Measurements from ENCODE around the gene KCNE4.

KCNE4 gene

GRCh38 chr2:223051693-223052289, at the start of gene KCNE4:
Gene KCNE4 (plus strand): TSS chr2:223052190. CDS start chr2:223052831, 641 bp downstream.
- DNase-seq: no peak

DNA sequence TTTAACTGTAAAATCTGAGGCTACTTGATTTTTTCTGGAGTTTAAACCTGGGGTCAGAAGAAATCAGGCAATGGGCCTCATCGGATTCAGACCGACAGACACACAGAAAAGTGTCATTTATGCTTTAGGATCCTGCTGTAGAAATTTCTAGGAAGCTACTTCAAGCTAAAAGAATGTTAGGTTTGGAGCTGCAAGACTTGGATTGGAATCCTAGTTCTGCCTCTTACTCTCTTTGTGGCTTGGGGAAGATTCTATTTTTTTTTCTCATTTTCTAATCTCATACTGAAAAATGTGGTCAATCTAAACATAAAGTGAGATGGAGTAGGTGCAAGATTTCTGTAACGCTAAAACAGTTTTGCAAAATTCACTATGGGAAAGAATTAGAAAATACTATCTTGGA, 48.8 kb upstream of the KCNE4 start:
- no peak for DNase-seq

- DNase-seq: no peak
Observed at GRCh38 chr2:223005496-223005895, 46.5 kb upstream of the KCNE4 start.

DNA sequence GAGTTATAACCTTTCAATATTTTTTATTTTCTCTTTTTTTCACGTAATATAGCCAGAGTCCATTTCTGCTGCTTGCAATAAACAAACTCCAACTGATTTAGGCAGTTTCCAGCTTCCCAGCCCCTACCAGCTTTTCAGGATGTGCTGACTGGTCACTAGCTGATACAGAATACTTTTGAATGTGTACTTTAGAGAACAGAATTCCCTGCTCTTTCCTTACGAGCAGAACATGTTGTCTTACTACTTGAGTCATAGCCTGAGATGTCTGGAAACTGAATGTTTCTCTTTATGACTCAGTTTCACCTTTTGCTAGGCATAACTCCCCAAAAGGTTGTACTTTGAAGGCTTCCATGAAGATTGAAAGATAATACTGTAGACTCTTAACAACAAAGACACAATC, 44.5 kb upstream of the KCNE4 start:
- DNase-seq: no peak

GRCh38 chr2:223008162-223008561, 43.8 kb upstream of the KCNE4 start:
- no peak for DNase-seq

DNA sequence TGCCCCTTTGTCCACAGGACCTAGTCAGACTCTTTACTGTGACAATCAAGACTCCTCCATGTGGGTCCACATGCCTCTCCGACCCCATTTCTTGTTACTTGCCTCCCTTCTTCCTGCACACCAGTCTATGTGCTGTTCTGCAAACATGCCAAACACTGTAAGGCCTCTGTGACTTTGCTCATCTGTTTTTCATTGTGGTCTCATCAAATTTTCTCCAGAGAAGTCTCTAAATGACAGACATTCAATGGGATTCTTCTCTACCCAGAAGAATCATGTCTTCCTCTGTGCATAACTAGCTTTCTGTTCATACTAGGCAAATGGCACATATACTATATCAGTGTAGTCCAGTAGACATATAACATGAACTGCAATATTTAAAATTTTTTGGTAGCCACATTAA, 43.0 kb upstream of the KCNE4 start:
- DNase-seq: no peak

DNA sequence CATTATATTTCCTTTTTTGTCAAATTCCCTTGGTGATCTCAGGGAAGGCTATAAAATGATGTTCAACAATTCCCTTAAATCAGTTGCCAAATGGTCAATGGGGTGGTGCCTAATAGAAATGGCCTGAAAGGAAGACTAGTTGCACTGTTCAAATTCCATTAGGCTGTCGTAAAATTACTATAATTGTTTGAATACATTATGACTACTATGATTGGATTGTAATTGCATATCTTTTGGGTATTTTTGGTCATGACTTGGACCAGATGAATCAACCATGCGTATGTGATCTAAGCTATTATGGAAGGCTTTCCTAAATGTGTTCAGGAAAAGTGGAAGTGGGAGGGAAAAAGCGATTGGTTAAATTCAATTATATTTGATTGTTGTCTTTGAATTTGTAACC, 41.3 kb upstream of the KCNE4 start:
- DNase-seq: no peak

- no peak for DNase-seq
Observed at GRCh38 chr2:223012291-223012690, 39.7 kb upstream of the KCNE4 start.

DNA sequence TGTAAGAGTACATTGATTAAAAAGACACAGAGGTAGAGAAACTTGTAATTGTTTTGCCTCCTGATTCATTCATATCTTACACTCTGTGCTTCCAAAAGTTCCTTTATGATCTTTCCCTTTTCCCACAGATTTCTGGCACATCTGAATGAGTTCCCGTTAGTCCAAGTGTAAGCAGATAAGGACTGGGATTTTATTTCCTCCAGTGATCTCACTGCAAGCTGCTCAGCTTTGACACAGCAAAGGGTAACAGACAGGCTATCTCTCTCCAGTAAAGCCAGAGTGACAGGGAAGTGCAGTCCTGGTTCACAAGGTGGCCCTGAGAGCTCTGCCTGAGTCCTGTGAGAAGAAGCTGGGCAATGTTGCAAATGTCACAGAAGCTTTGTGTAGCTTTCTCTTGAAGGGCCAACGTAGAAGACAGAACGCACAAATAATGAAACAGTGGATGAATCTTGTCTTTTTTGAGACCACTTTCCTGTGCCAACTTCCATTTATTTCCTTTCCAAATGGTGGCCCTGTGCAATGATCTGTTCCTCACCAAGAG, 32.5 kb upstream of the KCNE4 start:
- no peak for DNase-seq

- DNase-seq: no peak
Observed at GRCh38 chr2:223019987-223020717, 31.8 kb upstream of the KCNE4 start.

DNA sequence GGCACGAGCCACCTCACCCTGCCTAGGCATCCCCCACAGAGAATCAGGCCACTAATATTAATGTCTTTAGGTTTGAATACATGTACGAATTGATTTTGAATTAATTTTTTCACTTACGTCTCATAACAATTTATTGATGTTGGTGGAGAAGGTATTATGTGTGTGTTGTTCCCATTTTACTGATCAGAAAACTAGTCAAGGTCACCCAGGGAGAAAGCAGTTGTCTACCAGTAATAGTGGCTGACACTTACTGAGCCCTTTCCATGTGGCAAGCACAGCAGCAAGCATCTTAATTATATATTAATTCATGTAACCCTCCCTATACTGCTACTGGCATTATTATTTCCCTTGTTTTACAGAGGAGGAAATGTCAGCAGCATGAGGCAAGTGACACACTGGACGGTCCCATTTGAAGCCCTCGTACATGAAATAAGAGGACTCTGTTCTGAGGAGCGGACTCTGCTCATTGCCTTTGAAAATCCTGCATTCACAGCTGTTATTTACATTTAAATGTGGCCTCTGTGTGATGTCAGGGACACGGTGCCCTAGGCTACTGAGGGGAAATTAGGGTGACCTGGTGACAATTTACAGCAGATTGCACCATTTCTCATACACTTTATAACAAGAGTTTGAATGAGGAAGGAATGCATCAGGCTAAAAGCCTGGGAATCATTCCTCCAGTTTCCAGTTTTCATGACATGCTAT, 30.9 kb upstream of the KCNE4 start:
- DNase-seq: no peak

DNA sequence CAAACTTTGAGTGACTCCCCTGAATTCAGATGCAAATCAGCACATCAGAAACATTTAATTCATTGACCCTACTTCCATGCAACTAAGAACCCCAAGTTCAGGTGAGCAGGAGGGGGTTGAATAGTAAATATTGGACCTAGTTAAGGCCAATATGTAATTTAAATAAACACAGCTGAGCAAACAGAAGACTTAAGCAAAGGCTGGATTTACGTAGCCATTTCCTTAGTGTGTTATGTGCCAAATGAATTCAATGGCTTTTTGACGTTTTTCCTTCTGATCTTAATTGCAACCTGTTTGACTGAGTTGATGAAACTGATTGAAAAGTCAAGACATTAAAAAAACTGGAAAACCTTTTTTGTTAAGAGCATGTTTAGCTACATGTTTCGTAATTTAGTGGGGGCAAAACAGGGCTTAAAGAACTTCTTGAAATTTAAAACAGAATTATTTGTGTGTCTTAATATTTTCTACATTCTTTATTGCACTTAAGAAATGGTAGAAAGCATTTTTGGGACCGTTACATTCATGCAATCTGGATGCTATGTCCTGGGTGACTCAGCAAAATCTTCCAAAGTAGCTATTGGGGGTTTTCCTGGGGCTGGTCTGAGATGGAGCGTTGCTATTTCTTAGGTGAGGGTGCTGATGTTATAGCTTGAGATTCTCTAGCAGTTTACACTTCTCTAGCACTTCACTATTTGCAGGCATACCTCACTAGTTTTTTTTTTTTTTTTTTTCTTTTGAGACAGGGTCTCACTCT, 25.5 kb upstream of the KCNE4 start:
- no peak for DNase-seq

GRCh38 chr2:223027442-223027841, 24.5 kb upstream of the KCNE4 start:
- no peak for DNase-seq

- no peak for DNase-seq
Observed at GRCh38 chr2:223029287-223029686, 22.7 kb upstream of the KCNE4 start.

GRCh38 chr2:223032187-223033142, 19.5 kb upstream of the KCNE4 start:
- no peak for DNase-seq

DNA sequence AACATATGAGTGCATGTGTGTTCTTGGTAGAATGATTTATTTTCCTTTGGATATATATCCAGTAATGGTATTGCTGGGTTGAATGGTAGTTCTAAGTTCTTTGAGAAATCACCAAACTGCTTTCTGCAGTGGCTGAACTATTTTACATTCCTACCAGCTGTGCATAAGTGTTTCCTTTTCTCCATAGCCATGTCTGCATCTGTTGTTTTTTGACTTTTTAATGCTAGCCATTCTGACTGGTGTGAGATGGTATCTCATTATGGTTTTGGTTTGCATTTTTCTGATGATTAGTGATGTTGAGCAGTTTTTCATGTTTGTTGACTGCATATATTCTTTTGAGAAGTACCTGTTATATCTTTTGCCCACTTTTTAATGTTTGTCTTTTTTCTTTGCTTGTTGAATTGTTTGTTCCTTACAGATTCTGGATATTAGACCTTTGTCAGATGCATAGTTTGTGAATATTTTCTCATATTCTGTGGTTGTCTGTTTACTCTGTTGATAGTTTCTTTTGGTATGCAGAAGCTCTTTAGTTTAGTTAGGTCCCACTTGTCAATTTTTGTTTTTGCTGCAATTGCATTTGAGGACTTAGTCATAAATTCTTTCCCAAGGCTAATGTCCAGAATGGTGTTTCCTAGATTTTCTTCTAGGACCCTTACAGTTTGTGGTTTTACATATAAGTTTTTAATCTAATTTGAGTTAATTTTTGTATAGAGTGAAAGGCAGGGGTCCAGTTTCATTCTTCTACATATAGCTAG, 17.6 kb upstream of the KCNE4 start:
- DNase-seq: no peak

DNA sequence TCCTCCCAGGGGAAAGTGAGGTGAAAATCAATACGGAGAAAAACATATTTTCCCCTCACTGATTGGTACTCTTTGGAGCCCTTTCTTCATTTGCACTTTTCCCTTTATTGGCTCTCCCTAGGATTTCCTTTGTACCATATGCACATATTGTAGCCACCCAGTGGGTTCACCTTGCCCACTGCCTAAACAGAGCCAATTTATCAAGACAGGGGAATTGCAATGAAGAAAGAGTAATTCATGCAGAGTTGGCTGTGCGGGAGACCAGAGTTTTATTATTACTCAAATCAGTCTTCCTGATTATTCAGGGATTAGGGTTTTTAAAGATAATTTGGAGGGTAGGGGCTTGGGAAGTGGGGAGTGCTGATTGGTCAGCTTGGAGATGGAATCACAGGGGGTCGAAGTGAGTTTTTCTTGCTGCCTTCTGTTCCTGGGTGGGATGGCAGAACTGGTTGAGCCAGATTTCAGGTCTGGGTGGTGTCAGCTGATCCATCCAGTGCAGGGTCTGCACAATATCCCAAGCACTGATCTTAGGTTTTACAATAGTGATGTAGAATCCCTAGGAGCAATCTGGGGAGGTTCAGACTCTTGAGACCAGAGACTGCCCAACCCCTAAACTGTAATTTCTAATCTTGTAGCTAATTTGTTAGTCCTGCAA, 15.1 kb upstream of the KCNE4 start:
- DNase-seq: no peak

DNA sequence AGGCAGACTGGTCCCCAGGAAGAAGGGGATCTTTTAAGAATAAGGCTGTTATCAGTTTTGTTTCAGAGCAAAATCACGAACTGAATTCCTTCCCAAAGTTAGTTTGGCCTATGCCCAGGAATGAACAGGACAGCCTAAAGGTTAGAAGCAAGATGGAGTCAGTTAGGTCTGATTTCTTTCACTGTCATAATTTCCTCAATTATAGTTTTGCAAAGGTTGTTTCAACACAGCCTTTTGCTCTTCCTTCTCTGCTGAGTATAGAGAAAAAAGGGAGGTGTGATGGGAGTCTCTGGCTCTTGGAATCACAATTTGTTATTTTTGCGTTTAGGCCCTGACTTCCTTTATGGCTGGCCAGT, 14.6 kb upstream of the KCNE4 start:
- no peak for DNase-seq

DNA sequence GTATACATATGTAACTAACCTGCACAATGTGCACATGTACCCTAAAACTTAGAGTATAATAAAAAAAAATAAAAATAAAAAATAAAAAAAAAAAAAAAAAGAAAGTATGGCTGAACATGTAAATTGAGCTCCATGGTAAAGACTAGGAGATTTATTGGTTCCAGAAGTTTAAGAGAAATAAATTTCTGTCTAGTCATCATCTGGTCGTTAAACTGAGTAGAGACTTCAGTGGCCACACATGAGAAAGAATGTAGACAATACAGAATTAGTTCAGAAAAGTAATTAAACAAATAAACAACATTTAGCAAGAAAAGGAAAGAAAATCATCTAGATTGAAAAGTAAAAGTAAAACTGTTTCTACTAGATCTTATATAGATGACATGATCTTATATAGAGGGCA, 12.4 kb upstream of the KCNE4 start:
- DNase-seq: no peak

DNA sequence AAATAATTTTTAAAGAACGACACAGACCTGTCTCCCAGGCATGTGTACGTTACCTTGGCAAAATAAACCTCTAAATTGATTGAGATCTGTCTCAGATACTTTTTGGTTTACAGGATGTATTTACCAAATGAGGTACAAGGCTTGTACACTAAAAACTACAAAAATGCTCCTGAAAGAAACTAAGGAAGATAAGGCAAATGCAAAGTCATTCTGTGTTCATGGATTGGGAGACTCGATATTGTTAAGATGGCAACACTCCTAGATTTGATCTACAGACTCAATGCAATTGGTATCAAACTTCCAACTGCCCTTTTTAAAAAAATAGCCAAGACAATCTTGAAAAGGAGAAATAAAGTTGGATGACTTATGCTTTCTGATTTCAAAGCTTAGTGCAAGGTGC, 11.5 kb upstream of the KCNE4 start:
- no peak for DNase-seq
